Endometrium (tissue), 2 donors: ENCODE measurements around the gene CXorf65.

ENCODE experiments used
- FAIRE-seq: peaks from 2 replicates; lab custom pipeline; 2012; peaks lifted over from hg19 to GRCh38; lab: Jason Lieb, UNC
- donor health status: control.
- donor health status: control.

Gene CXorf65

DNA sequence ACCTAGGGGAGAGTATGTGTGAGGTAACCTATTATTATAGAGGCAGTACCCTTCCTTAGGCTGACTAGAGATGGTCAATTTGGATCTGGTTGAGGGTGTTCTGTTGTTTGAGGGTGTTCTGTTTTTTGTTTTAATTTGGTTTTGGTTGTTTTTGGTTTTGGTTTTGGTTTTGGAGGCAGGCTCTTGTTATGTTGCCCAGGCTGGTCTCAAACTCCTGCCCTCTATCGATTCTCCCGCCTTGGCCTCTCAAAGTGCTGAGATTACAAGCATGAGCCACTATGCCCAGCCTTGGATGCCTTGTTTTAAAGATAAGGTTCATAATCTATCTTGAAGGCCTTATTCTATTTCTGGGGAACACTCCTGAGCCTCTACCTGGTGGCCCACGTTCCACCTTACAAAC lies 912 bp downstream of the CXorf65 start:
- no peak for FAIRE-seq

DNA sequence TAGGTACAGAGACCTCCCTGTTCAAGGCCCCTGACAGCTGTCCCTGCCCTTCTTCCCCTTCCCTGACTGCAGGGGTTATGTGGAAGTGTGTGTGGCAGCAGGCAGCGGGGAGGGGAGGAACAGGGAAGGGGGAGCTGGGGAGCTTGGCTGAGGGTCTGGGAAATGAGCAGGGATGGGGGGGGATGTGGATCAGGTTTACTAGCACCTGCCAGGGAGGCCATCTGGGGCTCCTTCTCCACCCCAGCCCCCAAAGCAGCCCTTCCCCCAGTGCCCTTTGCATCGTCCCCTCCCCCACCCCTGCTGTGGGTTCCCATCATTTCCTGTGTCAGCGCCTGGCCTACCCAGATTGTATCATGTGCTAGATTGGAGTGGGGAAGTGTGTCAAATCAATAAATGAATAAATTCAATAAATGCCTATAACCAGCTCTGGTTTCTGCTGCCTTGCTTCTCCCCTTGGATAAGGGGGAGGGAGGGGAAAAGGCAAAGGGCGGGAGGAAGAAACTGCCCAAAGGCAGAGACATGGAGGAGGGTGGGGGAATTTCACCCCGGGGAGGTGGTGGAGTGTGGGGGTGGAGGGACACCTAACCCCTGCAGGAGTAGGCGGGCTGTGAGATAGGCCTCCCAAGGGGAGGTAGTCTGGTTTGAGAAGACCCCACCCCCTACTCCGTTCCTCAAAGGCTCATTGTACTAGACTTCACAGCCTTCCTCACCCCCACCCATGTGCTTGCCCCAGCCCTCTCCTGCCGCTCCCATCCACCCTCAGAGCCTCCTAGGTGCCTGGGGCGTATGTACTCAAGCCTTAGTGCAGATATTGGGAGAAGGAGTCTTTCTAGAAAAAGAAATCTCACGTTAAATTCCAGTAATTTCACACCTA lies 3.2 kb downstream of the CXorf65 start:
- FAIRE-seq = no peak

GRCh38 chrX:71102292-71102691 lies 4.2 kb downstream of the CXorf65 start:
- no peak for FAIRE-seq

GRCh38 chrX:71100581-71101505 lies 5.7 kb downstream of the CXorf65 start:
- no peak for FAIRE-seq

GRCh38 chrX:71099736-71100135 lies 6.8 kb downstream of the CXorf65 start:
- no peak for FAIRE-seq

- no peak for FAIRE-seq
Measured at GRCh38 chrX:71098951-71099506, 7.5 kb downstream of the CXorf65 start.

DNA sequence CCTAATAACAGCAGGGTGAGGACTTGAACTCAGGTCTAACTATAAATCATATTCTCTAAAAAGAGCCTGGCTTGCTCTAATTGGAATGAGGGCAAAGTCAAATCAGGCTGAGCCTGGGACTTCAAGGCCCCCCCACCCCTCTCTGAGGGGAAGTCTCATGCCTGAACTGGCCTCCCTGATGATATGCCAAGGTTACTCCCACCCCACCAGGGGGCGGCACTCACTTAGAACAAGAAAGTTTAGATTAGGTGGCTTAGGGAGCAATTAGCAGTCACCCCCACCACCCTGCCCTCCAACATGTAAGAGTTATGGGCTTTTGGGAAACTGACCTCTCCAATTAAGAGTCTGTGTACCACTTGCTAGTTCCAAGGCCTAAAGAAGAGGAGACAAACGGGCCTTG lies 8.2 kb downstream of the CXorf65 start:
- FAIRE-seq = no peak

DNA sequence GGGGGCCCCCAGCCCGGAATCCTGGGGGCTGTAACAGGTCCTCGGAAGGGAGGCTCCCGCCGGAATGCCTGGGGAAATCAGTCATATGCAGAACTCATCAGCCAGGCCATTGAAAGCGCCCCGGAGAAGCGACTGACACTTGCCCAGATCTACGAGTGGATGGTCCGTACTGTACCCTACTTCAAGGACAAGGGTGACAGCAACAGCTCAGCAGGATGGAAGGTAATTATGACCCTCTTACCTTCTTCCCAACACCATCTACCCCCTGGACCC lies 9.8 kb downstream of the CXorf65 start:
- FAIRE-seq = no peak

DNA sequence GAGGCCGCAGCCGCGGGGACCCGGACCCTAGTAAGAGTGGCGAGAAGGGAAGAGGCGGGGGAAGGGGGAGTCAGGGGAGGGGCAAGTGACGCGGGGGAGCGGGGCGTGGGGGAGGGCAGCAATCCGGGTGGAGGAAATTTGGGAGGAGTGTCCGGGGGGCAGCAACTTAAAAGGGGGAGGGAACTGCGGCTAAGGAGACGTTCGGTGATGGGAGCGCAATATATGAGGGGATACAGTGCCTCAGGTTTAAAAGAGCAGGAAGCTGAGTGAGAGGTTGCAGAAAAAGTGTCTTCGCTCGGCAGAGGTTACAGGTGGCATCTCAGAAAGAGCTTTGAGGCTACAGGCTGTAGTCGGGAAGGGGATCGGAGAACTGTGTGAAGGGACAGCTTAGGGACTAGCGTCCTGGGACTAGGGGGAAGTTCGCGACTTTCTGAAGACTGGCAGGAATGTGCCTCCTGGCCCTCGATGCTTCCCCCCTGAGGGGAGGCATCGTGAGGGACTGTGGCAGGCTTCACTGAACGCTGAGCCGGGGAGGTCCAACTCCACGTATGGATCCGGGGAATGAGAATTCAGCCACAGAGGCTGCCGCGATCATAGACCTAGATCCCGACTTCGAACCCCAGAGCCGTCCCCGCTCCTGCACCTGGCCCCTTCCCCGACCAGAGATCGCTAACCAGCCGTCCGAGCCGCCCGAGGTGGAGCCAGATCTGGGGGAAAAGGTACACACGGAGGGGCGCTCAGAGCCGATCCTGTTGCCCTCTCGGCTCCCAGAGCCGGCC lies 10.4 kb downstream of the CXorf65 start:
- FAIRE-seq = no peak

GRCh38 chrX:71095555-71095980 lies 11.0 kb downstream of the CXorf65 start, which contains the start of gene FOXO4:
TSS of gene FOXO4 (plus strand) at chrX:71095851. CDS start at chrX:71096529, 678 bp downstream.
- no peak for FAIRE-seq

- FAIRE-seq = no peak
Measured at GRCh38 chrX:71095033-71095432, 11.5 kb downstream of the CXorf65 start.

DNA sequence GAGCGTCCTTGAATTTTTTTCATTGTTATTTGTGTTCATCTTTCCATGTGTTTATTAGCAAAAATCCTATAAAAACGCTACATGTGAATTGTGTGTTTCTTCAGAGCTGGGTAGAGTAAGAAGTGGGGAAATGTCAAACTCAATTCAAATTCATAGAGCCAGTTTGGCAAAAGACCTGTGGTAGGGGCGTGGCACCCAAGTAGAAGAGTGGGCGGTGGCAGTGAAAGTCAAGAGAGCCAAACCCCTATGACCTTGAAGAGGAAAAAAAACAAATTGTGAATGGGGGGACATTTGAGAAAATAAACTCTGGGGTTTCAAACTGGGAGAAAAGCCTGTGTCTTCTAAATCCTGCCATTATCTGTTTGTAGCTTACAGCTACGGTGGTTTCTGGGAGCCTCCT lies 15.3 kb downstream of the CXorf65 start:
- FAIRE-seq = no peak

DNA sequence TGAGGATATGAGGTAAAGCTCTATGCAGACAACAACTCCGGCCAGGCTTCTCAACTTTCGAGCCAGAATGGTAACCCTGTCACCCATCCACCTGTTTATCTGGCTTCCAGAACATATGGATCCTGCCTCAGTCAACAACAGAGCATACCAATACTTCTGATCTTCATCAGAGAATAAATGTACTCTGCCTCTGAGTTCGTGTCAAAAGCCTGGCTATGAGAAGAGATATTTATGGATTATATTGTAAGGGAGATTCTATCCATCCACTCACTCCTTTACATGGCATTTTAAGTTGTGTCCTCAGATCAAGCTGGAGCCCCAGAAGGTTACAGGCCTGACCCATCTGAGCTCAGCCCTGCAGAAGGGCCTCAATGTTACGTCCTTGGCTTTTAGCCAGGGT lies 20.6 kb downstream of the CXorf65 start:
- no peak for FAIRE-seq

GRCh38 chrX:71082822-71083221 lies 23.7 kb downstream of the CXorf65 start:
- FAIRE-seq = no peak

DNA sequence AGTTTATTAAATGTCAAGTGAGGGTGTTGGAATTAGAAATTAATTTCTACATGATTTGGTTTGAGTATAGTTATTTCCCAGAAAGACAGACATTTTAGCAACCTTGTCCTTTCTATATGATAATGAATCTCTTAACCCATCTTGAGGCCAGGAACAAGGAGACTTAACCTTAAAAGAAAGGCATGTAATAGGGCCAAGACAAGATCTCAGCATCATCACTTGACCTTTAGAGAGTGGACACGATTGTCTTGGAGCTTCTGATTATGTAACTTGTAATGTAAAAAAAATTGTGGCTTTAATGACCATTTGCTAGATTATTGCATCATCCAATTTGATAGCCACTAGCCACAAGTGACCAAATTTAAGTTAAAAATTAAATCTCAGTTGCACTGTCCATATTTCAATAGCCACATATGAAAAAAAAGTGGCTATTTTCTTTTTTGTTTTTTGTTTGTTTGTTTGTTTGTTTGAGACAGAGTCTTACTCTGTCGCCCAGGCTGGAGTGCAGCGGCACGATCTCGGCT lies 24.4 kb downstream of the CXorf65 start:
- no peak for FAIRE-seq

GRCh38 chrX:71081330-71082123 lies 25.0 kb downstream of the CXorf65 start:
- no peak for FAIRE-seq

DNA sequence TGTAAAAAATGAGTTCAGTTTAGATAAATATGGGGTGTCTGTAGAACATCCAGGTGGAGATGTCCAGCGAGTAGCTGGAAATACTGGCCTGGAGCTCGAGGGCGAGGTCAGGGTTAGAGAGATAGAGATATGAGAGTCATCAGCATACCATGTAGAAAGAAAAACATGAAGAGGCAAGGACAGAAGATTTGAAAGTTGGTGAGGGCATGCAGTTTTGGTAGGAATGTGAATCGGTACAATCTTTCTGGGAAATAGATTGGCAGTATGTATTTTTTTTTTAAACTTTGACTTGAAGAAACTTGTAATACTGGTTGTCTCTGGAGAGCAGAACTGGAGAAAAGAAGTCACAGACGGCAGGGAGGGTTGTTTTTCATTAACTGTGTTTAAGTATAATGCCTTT lies 36.0 kb downstream of the CXorf65 start:
- FAIRE-seq = no peak

GRCh38 chrX:71068044-71068918 lies 38.3 kb downstream of the CXorf65 start, which contains the start of gene SNX12:
TSS of gene SNX12 (minus strand) at chrX:71068334. CDS start at chrX:71068306, 28 bp downstream.
- no peak for FAIRE-seq

- no peak for FAIRE-seq
Measured at GRCh38 chrX:71067712-71068043, 38.9 kb downstream of the CXorf65 start.

GRCh38 chrX:71067089-71067488 lies 39.5 kb downstream of the CXorf65 start:
- no peak for FAIRE-seq
